Kidney tubule cell (primary cell): Measurements from ENCODE around the gene GPR27.

ENCODE experiments used
- DNase-seq: peaks from one replicate; pipeline ENCODE4 v3.0.0-alpha.2; 2018; ENCODE audit warnings: low spot score

Gene GPR27

DNA sequence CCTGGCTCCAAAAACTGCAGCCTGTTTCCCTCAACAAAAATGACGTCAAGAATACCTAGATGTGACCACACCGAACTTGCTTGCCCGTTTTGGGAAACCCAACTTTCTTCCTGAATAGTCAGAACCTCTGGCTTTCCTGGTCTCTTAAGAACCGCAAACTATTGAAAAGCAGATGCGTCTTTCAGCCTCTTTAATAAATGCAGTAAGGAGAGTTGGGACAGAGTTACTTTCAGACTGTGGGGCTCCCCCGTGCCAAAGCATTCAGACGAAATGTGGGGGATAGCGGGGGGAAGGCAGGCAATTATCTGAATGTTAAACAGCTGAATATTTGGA lies 32.5 kb downstream of the GPR27 start:
- no peak for DNase-seq

GRCh38 chr3:71786551-71786950 lies 32.9 kb downstream of the GPR27 start:
- no peak for DNase-seq

- no peak for DNase-seq
Observed at GRCh38 chr3:71787851-71788405, 34.3 kb downstream of the GPR27 start.

DNA sequence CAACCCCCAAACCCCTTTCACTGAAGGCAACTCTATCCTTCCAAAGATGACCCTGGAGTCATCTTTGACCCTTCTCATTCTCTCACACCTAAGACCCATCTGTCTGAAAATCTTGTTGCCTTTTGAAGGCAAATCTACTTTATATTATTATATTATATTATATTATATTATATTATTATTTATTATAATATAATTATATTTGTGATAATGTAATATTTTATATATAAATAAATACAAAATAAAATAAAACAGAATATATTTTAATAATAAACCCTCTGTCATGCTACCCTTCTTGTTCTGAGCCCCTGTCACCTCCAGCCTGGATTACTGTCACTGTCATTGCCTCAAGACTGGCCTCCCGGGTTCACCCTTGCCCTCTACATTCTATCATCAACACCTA lies 36.3 kb downstream of the GPR27 start:
- DNase-seq, result no peak

DNA sequence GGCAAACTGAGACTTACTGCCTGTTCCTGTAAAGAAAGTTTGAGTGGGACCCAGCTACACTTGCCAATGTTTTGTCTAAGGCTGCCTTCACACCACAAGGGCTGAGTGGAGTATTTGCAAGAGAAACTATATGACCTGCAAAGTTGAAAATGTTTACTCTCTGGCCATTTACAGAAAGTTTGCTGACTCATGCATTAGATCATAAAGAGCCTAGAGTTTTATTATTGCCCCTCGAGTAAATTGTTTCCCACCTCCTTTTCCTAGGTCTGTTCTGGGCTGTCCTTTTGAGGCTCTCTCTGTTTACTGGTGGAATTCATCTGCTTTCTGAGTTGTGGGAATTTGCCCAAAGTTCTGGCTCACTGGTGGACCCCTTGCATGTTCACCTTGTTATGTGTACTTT lies 38.0 kb downstream of the GPR27 start:
- no peak for DNase-seq

DNA sequence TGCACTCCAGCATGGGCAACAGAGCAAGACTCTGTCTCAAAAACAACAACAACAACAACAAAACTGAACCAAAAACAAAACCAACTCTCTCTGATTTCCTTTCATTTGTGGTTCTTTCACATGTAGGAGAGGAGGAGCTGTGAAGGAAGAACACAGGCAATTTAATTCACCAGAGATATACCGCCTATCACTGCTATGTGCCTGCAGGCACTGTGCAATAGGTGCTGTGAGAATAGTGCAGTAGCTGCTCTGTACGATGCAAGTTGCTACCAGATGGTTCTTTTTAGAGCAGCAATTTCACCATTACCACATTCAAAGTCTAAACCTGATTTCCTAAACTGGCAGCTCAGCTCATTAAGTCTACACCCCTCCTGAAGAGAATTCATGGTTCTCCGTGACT lies 42.6 kb downstream of the GPR27 start:
- no peak for DNase-seq

DNA sequence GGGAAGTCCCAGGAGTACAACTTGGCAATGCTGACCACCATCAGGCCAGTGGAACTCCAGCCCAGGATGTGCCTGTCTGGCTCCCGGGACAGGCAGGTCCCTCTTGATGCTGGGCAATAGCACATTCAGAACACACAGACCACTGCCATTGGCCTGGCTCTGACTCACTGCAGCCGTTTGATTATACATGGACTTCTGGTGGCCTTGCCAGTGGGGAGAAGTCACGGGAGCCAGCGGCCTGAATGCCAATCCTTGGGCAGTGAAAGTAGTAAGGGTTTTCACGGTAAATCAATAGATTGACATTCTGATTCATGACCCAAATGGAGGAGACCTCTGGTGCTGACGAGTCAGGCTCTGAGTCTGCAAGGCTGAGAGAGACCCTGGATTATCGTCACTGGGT lies 43.8 kb downstream of the GPR27 start:
- DNase-seq, result no peak

- DNase-seq, result no peak
Observed at GRCh38 chr3:71800023-71800422, 46.4 kb downstream of the GPR27 start.

- DNase-seq, result no peak
Observed at GRCh38 chr3:71801986-71802385, 48.3 kb downstream of the GPR27 start.

DNA sequence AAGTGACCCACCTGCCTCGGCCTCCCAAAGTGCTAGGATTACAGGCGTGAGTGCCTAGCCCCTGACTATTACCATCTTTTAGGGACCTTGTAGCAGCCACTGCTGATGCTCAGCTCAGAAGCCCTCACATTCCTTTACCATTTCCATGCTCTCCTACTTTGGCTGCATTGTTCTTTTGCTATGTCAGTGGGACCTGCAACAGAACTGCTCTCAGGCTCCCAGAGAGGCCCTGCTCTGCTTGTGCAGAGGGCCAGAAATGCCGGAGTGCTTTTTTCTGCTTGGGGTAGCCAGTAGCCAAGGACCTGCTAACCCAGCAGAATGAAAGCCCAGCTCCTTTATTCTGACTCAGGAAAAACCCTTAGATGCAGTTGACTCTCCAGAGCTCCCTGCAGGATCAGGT lies 49.6 kb downstream of the GPR27 start:
- DNase-seq, result no peak

- DNase-seq, result no peak
Observed at GRCh38 chr3:71805199-71805598, 51.5 kb downstream of the GPR27 start.

DNA sequence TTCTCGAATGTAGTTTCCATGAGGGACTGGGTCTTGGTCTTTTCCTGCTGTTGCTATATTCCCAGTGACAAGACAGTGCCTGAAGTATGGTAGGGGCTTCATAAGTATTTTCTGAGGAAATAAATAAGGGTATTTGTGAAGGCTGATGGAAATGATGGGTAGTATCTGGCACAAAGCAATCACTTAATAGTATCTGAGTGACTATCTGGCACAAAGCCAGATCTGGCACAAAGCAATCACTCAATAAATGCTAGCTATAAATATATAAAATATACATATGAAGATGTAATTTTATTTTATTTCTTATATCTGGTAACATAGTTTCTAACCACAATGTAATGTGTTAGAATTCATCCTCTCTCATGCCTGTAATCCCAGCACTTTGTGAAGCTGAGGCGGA lies 52.0 kb downstream of the GPR27 start:
- no peak for DNase-seq
